GM06990 (cell line): Measurements from ENCODE around the gene EML6.
A peak's percentile ranks its signal among the peaks of the same experiment; 100 is the strongest.

Experiments used
- DNase-seq: peaks from one replicate; pipeline ENCODE4 v3.0.0-alpha.2; 2011; ENCODE audit not compliant: insufficient read length; ENCODE audit errors: extremely low read depth
- H3K27me3 ChIP-seq: replicated peaks from 2 replicates; pipeline ENCODE4 v1.6.0; 2011; ENCODE audit warnings: low read length; ENCODE audit not compliant: control insufficient read depth, insufficient read depth
- H3K36me3 ChIP-seq: 2 replicates; pipeline ENCODE4 v1.5.1; 2011; ENCODE audit warnings: low read length; ENCODE audit not compliant: control insufficient read depth, insufficient read depth
- H3K4me3 ChIP-seq: replicated peaks from 2 replicates; pipeline ENCODE4 v1.5.1; 2011; ENCODE audit warnings: low read depth, mild to moderate bottlenecking, control low read depth, low read length
- CTCF ChIP-seq: IDR thresholded peaks from 2 replicates; pipeline ENCODE4 v1.5.1; 2011; ENCODE audit warnings: low read length, control low read depth, mild to moderate bottlenecking, inconsistent platforms; ENCODE audit not compliant: insufficient read depth, poor library complexity, severe bottlenecking

The EML6 gene

GRCh38 chr2:55001716-55002115 is 278.3 kb downstream of the EML6 start:
- H3K27me3 ChIP-seq = no peaks in the 10 kb centered on the region
- no peak overlapping the region for H3K4me3 ChIP-seq
- TF ChIP-seq CTCF = no peak

GRCh38 chr2:55003706-55004639 is 280.5 kb downstream of the EML6 start:
- H3K27me3 ChIP-seq = no peaks in the 10 kb centered on the region
- no peak for TF ChIP-seq CTCF
- H3K4me3 ChIP-seq = no peak overlapping the region
- DNase-seq = no peak
- no peaks in the 10 kb centered on the region for H3K36me3 ChIP-seq

More at GRCh38 chr2:55001716-55002115, 278.3 kb downstream of the EML6 start:
- H3K36me3 ChIP-seq = no peaks in the 10 kb centered on the region
- DNase-seq = no peak

GRCh38 chr2:55006306-55006705 is 282.8 kb downstream of the EML6 start:
- H3K36me3 ChIP-seq = no peaks in the 10 kb centered on the region
- H3K4me3 ChIP-seq = no peak overlapping the region
- no peaks in the 10 kb centered on the region for H3K27me3 ChIP-seq
- TF ChIP-seq CTCF = no peak
- no peak for DNase-seq

- Histone ChIP-seq H3K36me3 (no peaks in the 10 kb centered on the region), H3K27me3 (no peaks in the 10 kb centered on the region), H3K4me3 (no peak overlapping the region)
- TF ChIP-seq CTCF = no peak
- DNase-seq = no peak
Measured at GRCh38 chr2:55009277-55010060, 286.0 kb downstream of the EML6 start.

- H3K4me3 ChIP-seq = no peak overlapping the region
- H3K36me3 ChIP-seq = no peaks in the 10 kb centered on the region
- H3K27me3 ChIP-seq = no peaks in the 10 kb centered on the region
- TF ChIP-seq CTCF = no peak
- DNase-seq = peak; percentile 36
Measured at GRCh38 chr2:55010149-55010591, 286.7 kb downstream of the EML6 start.
